Activated T-helper 1 cell treated with anti-CD3 and anti-CD28 coated beads, Interleukin-2, amount 50 U/mL, for 16 hours (primary cell): ENCODE data around the gene ORC6.
A peak's percentile ranks its signal among the peaks of the same experiment; 100 is the strongest.
"Not testable (repeated sequence)": the region's sequence is repeated elsewhere in the genome, so short reads cannot be mapped to it uniquely, and the experiment has no call there.

Experiments
- DNase-seq, 2 donors: peaks; one replicate each; pipeline ENCODE4 v3.0.0-alpha.2; 2020; ENCODE audit warnings: low read depth in 1 of 2, low spot score in 1 of 2

Gene ORC6

DNA sequence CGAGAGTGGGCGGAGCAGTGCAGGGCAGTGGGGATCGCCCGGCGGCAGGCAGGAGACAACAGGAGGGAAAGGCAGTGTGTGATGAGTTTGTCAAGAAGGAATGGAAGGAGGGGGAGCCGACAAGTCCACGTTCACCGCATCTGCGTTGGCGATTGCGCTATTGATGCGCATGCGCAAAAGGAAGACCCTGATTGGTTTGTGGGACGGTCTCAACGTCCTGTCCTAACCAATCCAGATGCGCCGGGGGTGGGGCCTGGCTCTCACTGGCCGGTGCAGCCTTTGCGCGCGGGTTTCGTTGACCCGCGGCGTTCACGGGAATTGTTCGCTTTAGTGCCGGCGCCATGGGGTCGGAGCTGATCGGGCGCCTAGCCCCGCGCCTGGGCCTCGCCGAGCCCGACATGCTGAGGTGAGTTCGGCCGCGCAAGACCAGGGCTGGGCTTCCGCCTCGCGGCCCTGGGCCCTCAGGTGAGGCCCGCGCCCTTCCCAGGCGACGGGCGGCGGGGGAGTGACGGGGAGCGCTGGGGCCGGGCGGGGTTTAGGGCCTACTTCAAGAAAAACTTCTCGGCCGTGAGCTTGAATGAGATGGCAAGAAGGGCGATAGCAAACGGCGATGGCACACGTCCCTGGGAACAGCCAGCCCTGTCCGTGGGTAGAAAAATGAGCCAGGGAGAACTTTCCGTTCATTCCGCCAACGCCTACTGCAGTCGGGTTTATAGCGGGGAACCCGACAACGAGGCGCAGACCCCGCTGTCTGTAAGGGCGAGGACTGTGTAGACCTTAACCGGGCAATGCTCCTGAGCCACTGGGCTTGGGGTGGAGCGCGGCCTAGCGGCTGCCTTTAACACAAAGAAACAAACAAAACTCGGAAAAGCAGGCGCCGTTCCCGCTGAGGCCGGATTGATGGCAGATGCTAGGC is at the start of gene ORC6:
Gene ORC6 (plus strand): TSS at position 295 of the 916 bp plus-strand sequence. CDS start 47 bp downstream, at position 342.
- DNase-seq, result peak; percentile 92

- no peak for DNase-seq
Measured at GRCh38 chr16:46648656-46649055, 40.8 kb upstream of the ORC6 start.

DNA sequence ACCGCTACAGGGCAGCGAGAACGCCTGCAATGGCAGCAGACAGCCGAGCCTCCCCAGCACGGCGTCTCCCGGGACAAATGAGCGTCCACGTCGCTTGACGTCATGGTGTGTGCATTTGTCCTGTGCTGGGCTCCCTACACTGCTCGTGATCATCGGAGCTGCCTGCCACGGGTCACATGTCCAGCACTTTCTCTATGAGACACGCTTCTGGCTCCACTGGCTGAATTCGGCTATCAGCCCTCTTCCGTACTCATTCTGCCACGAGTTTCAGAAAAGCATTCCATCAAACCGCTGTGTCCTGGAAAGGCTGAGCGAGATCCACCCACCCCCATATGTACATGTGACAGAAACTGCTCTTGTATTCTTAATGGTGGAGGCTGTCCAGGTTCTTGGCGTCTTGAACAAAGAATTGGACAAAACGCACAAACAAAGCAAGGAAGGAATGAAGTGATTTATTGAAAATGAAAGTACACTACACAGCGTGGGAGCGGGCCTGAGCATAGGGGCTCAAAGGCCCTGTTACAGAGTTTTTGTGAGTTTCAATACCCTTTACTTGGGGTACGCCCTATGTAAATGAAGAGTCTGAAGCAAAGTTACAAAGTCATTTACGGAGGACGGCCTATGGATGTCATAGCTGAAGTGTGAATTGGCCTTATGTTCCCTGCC is 39.7 kb upstream of the ORC6 start:
- no peak for DNase-seq

GRCh38 chr16:46650254-46650623 is 39.2 kb upstream of the ORC6 start:
- DNase-seq, result no peak

DNA sequence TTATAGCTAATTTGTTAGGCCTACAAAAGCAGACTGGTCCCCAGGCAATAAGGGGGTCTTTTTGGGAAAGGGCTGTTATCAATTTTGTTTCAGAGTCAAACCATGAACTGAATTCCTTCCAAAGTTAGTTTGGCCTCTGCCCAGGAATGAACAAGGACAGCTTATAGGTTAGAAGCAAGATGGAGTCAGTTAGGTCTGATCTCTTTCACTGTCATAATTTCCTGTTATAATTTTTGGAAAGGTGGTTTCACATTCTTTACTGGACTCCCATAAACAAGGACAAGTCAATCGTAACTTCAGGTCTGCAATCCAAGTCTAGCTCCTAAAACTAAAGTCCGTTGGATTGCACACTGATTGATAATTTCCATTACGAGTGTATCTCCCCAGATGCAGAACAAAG is 38.2 kb upstream of the ORC6 start:
- no peak for DNase-seq

DNA sequence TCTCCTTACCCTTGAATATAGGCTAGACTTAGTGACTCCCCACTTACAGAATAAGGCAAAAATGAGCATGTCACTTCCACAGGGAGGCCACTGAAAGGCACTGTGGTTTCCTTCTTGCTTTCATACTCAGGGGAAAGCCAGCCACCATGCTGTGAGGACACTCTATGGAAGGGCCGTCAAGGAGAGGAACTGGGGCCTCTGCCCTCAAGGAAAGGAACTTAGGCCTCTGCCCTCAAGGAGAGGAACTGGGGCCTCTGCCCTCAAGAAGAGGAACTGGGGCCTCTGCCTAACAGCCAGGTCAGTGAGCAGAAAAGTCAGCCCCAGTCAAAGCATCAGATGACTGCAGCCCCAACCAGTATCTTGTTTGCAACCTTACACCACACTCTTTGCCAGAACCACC is 30.5 kb upstream of the ORC6 start:
- no peak for DNase-seq

GRCh38 chr16:46662123-46662522 is 27.3 kb upstream of the ORC6 start:
- no peak for DNase-seq

GRCh38 chr16:46673320-46674013 is 16.0 kb upstream of the ORC6 start:
- DNase-seq, result peak in 1 of 2 donors; percentile 7

DNA sequence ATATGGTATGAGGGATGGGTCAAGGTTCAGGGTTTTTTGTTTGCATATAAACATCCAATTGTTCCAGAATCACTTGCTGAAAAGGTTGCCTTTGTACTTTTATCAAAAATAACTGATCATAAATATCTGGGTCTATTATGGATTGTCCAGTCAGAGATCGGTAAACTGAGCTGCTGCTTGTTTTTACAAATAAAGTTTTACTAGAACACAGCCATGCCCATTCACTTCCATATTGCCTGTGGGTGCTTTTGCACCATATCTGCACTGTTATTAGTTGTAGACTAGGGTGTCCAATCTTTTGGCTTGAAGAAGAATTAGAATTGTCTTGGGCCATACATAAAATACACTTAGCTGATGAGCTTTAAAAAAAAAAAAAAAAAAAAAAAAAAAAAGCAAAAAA is 11.5 kb upstream of the ORC6 start:
- DNase-seq, result not testable (repeated sequence)

DNA sequence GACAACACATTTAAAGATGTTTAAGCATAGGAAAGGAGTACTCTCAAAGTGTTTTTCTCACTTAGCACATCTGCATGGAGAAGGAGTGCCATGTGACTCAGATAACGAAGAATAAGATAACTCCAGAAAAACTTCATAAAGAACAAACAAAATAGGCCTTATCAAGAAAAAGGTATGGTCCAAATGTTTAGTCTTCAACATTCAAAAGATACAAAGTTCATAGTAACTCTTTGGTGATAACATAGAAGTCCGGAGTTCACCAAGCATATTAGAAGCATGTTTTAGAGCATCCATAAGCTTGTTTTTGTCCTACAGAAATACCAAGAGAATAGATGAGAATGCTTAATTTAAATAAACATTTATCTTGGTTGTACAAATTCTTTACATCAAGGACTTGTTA is 7.6 kb upstream of the ORC6 start:
- not testable (repeated sequence) for DNase-seq

GRCh38 chr16:46686815-46687473 is 2.5 kb upstream of the ORC6 start:
- no peak for DNase-seq

DNA sequence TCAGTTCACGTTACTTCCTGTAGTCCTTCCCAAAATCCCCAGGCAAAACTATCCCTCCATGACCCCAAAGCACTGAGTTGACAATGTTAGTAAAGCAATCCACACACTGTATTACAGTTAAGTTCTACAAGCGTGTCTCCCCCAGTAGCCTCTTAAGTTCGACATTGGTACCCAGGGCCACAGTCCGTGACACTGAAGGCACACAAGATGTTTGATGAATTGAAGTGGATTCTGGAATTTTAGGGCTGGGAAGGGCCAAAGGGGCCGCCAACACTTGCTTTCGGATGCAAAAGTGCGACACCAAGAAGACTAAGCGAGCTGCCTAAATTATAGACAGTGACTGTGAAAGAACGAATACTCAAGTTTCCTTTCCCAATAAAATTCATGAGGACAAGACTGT is 2.0 kb upstream of the ORC6 start:
- DNase-seq, result no peak

DNA sequence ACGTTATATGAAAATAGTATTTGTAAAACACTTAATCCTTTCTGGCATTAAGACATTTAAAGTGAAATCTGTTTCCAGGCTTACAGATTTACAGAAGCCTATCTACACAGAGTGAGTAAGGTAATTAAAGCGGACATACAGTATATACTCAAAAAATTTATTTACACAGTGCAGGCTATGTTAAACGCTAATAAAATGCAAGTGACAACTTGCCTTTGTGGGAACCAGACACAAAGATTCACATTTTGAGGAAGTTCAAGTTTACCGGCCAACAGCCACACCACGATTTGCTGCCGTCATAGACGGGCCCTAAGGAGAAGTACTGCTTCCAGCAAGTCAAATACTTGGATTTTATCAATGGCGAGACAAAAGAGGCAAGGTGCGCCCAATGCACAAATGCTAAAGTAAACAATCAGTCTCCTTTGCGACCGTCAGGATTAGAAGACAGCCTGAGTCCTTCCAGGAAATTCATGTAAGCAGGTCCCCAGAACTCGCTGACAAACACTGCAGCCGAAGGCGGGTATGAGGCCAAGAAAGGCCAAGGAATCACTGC is 1.3 kb upstream of the ORC6 start:
- no peak for DNase-seq

DNA sequence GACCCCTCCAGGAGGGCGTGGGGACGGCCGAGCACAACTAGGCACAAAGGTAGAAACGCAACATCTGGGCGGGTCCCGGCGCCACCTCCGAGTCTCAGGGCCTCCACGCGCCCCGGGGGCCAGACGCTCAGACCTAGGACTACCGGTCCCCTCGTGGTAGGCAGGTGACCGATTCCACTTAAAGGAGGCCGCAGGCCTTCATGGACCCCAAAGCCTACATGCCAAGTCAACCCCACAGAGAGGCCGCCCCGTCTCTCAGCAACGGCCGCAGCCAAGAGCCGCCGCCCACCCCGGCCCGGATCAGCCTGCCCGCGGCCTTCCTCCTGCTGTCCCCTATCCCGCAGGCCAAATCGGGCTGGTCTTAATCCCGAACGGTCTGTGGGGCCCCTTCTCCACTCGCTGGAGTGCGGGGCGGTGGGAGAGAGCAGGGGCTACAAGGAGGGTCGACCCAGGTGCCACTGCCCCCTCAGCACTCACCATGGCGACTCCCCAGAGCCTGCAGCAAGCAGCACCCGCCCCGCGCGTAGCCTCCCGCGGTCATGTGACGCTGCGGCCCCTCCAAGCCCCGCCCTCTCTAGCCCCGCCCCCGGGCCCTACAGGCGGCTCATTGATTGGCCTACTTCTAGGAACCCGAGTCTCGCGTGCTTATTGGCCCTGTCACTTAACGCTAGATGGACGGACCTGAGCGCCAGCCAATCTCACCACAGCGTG is 650 bp upstream of the ORC6 start, which contains the start of gene VPS35:
Gene VPS35 (minus strand): TSS at position 525 of the 711 bp plus-strand sequence. CDS start 45 bp downstream, at position 480.
- DNase-seq, result peak; percentile 99

- no peak for DNase-seq
Measured at GRCh38 chr16:46690281-46691178, 1.1 kb downstream of the ORC6 start.

DNA sequence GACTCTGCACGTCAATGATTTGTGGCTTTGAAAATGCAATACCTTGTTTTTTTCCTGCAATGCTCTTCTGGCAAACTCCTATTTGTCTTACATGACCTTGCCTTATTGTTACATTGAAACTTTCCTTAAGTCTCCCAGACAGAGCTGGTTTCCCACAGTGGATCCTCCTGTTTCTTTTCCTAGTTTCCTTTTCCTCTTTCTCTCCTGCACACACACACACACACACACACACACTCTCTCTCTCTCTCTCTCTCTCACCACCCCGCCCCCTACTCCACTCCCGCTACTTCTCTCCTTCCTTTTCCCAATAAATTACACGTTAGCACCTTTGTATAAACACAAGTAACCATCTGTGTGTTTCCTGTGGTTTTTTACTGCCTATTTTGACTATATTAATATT is 2.3 kb downstream of the ORC6 start:
- DNase-seq, result no peak

DNA sequence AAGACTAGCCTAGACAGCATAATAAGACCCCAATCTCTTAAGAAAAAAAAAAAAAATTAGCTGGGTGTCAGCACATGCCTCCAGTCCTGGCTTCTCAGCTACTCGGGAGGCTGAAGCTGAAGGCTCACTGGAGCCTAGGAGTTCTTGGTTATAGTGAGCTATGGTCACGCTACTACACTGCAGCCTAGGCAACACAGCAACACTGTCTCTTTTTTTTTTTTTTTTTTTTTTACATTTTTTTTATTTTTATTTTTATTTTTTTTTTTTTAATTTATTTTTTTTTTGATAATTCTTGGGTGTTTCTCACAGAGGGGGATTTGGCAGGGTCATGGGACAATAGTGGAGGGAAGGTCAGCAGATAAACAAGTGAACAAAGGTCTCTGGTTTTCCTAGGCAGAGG is 4.1 kb downstream of the ORC6 start:
- no peak for DNase-seq

DNA sequence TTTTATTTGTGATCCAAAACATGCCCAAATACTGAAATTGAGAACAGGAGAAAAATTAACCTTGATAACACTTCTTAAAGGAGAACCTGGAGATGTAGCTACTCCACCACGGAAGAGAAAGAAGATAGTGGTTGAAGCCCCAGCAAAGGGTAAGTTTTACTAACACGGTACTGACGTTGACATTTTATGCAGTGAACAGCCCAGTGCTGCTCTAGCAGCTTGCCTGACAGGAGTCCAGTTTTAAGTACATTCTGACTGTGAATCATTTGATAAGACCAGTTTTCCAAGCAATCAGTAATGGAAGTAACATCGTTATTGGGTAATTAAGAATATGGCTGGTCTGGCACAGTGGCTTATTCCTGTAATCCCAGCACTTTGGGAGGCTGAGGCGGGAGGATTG is 6.5 kb downstream of the ORC6 start:
- no peak for DNase-seq

GRCh38 chr16:46696957-46697356 is 7.5 kb downstream of the ORC6 start:
- no peak for DNase-seq
